Activated T-helper 2 cell treated with anti-CD3 and anti-CD28 coated beads, Interferon-gamma antibody, Interleukin-2, Interleukin-4, amounts not matched to agents 10 μg/mL and 5 μg/mL and 100 μg/mL, durations not matched to agents 14 hours and 24 hours and 36 hours (primary cell): ENCODE measurements around the gene FARP2. TPM values are rescaled to one million over a fixed set of nuclear protein-coding genes. Genes with fewer than 3 reads are reported as not detected.
"Not testable (repeated sequence)": the region's sequence is repeated elsewhere in the genome, so short reads cannot be mapped to it uniquely, and the experiment has no call there.

Experiments
- DNase-seq: peaks from one replicate; pipeline ENCODE4 v3.0.0; 2021; ENCODE audit warnings: low spot score
- H3K27ac Mint-ChIP-seq: one replicate; pipeline ENCODE4 v1.8.0; 2021; ENCODE audit warnings: mixed read lengths
- H3K27me3 Mint-ChIP-seq: one replicate; pipeline ENCODE4 v1.8.0; 2021; ENCODE audit warnings: low read depth, mixed read lengths
- H3K36me3 Mint-ChIP-seq: one replicate; pipeline ENCODE4 v1.8.0; 2021; ENCODE audit warnings: low read depth, mixed read lengths
- H3K4me1 Mint-ChIP-seq: one replicate; pipeline ENCODE4 v1.8.0; 2021; ENCODE audit warnings: low read depth, mixed read lengths
- H3K4me3 Mint-ChIP-seq: one replicate; pipeline ENCODE4 v1.8.0; 2021; ENCODE audit warnings: low read depth, mild to moderate bottlenecking, moderate library complexity, mixed read lengths
- H3K9me3 Mint-ChIP-seq: one replicate; pipeline ENCODE4 v1.8.0; 2021; ENCODE audit warnings: mixed read lengths
- intact Hi-C: fragments of 100-400 bp; cut with micrococcal nuclease; formaldehyde crosslinking; loops from one replicate; pipeline ENCODE4 v1.15.1; 2023
- total RNA-seq: library from RNA; stranded (reverse); gene quantifications from 2 replicates; pipeline ENCODE4 v1.2.3, GENCODE V29; 2022

The FARP2 gene
- total RNA-seq, 1 donor from 2014 or later: 38.1 TPM

GRCh38 chr2:241408849-241409248, 52.8 kb downstream of the FARP2 start:
- no peak overlapping the region for H3K27ac Mint-ChIP-seq
- H3K36me3 Mint-ChIP-seq: peaks cover 16% of the 10 kb centered on the region
- no peak for DNase-seq
- H3K27me3 Mint-ChIP-seq: no peaks in the 10 kb centered on the region
- H3K9me3 Mint-ChIP-seq: no peaks in the 10 kb centered on the region
- intact Hi-C loops: no loop called here
- peaks cover 9% of the 10 kb centered on the region for H3K4me1 Mint-ChIP-seq
- no peak overlapping the region for H3K4me3 Mint-ChIP-seq

GRCh38 chr2:241410739-241411176, 54.7 kb downstream of the FARP2 start:
- Mint-ChIP-seq H3K9me3 (no peaks in the 10 kb centered on the region), H3K4me3 (no peak overlapping the region), H3K27ac (no peak overlapping the region), H3K36me3 (peaks cover 27% of the 10 kb centered on the region), H3K27me3 (no peaks in the 10 kb centered on the region), H3K4me1 (peaks cover 9% of the 10 kb centered on the region)
- intact Hi-C loops: no loop called here
- DNase-seq: no peak

DNA sequence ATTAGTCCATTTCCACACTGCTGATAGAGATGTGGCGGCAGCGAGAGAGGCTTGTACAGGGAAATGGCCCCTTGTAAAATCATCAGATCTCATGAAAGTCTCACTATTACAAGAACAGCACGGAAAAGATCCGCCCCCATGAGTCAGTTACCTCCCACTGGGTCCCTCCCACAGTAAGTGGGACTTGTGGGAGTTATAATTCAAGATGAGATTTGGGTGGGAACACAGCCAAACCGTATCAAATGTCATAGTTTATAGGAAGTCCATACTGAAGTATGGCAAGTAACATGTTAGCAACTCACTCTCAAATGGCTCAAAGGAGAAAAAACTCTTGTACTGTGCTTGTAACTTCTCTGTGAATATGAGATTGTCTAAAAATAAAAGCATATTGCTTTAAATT, 56.1 kb downstream of the FARP2 start:
- no peak overlapping the region for H3K4me3 Mint-ChIP-seq
- intact Hi-C loops: no loop called here
- peaks cover 33% of the 10 kb centered on the region for H3K36me3 Mint-ChIP-seq
- H3K27me3 Mint-ChIP-seq: no peaks in the 10 kb centered on the region
- no peak for DNase-seq
- no peak overlapping the region for H3K27ac Mint-ChIP-seq
- peaks cover 9% of the 10 kb centered on the region for H3K4me1 Mint-ChIP-seq
- no peaks in the 10 kb centered on the region for H3K9me3 Mint-ChIP-seq

GRCh38 chr2:241413501-241413900, 57.4 kb downstream of the FARP2 start:
- DNase-seq, intact Hi-C loops, H3K27me3 Mint-ChIP-seq, H3K4me1 Mint-ChIP-seq, H3K9me3 Mint-ChIP-seq, H3K27ac Mint-ChIP-seq, H3K4me3 Mint-ChIP-seq: not testable (repeated sequence)
- H3K36me3 Mint-ChIP-seq: peaks cover 38% of the 10 kb centered on the region

DNA sequence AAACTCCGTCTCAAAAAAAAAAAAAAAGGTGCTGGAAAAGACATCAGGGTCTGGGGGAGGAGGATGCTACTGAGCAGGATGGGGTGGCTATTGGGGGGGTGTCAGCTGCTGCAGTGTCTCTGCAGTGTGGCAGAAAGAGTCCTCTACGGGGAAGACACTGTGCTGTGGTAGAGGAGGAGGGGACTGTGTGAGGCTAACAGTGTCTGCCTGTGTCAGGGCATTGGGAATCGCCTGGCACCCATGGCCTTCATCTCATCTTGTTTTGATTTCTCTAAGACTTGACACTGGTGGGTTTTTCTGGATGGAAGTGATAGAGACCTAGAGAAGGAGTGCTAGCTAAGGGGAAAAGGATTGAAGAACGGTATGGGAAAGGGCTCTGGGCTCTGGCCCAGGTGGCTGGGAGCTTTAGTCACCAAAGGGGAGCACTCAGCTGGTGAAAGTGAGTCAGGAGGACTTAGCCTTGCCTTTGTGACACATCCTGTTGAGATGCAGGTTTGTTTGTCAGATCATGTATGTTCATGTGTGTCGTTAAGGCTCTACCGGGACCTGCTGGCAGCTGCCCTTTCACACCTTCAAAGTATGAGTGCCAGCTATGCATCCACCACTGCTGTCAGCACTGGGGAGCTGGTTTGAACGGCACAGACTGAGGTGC, 58.0 kb downstream of the FARP2 start:
- peaks cover 39% of the 10 kb centered on the region for H3K36me3 Mint-ChIP-seq
- intact Hi-C loops: no loop called here
- no peak for DNase-seq
- H3K27ac Mint-ChIP-seq: no peak overlapping the region
- no peaks in the 10 kb centered on the region for H3K27me3 Mint-ChIP-seq
- no peak overlapping the region for H3K4me3 Mint-ChIP-seq
- no peaks in the 10 kb centered on the region for H3K9me3 Mint-ChIP-seq
- H3K4me1 Mint-ChIP-seq: peaks cover 9% of the 10 kb centered on the region

- DNase-seq: no peak
- peaks cover 9% of the 10 kb centered on the region for H3K4me1 Mint-ChIP-seq
- intact Hi-C loops: no loop called here
- no peak overlapping the region for H3K27ac Mint-ChIP-seq
- H3K9me3 Mint-ChIP-seq: no peaks in the 10 kb centered on the region
- no peak overlapping the region for H3K4me3 Mint-ChIP-seq
- H3K27me3 Mint-ChIP-seq: no peaks in the 10 kb centered on the region
- H3K36me3 Mint-ChIP-seq: peaks cover 42% of the 10 kb centered on the region
Observed at GRCh38 chr2:241415196-241415595, 59.1 kb downstream of the FARP2 start.

GRCh38 chr2:241417626-241418025, 61.5 kb downstream of the FARP2 start:
- Mint-ChIP-seq H3K36me3 (peaks cover 45% of the 10 kb centered on the region), H3K27me3 (no peaks in the 10 kb centered on the region)

GRCh38 chr2:241421330-241421729, 65.2 kb downstream of the FARP2 start:
- no peaks in the 10 kb centered on the region for H3K27me3 Mint-ChIP-seq
- no peak for DNase-seq
- peaks cover 47% of the 10 kb centered on the region for H3K36me3 Mint-ChIP-seq
- intact Hi-C loops: no loop called here
- H3K9me3 Mint-ChIP-seq: peaks cover 29% of the 10 kb centered on the region
- no peaks in the 10 kb centered on the region for H3K4me1 Mint-ChIP-seq
- no peak overlapping the region for H3K4me3 Mint-ChIP-seq
- no peak overlapping the region for H3K27ac Mint-ChIP-seq

More at GRCh38 chr2:241417626-241418025, 61.5 kb downstream of the FARP2 start:
- H3K4me1 Mint-ChIP-seq: no peaks in the 10 kb centered on the region
- intact Hi-C loops: no loop called here
- no peak overlapping the region for H3K4me3 Mint-ChIP-seq
- peaks cover 4% of the 10 kb centered on the region for H3K9me3 Mint-ChIP-seq
- DNase-seq: no peak
- no peak overlapping the region for H3K27ac Mint-ChIP-seq

GRCh38 chr2:241421942-241422341, 65.9 kb downstream of the FARP2 start:
- H3K4me3 Mint-ChIP-seq, DNase-seq, H3K4me1 Mint-ChIP-seq, H3K27me3 Mint-ChIP-seq, H3K27ac Mint-ChIP-seq, intact Hi-C loops: not testable (repeated sequence)
- Mint-ChIP-seq H3K36me3 (peaks cover 43% of the 10 kb centered on the region), H3K9me3 (peaks cover 29% of the 10 kb centered on the region)

- no peak overlapping the region for H3K27ac Mint-ChIP-seq
- peaks cover 43% of the 10 kb centered on the region for H3K36me3 Mint-ChIP-seq
- no peak for DNase-seq
- H3K4me3 Mint-ChIP-seq: no peak overlapping the region
- no peaks in the 10 kb centered on the region for H3K27me3 Mint-ChIP-seq
- peaks cover 29% of the 10 kb centered on the region for H3K9me3 Mint-ChIP-seq
- intact Hi-C loops: no loop called here
- no peaks in the 10 kb centered on the region for H3K4me1 Mint-ChIP-seq
Observed at GRCh38 chr2:241422350-241422749, 66.3 kb downstream of the FARP2 start.

DNA sequence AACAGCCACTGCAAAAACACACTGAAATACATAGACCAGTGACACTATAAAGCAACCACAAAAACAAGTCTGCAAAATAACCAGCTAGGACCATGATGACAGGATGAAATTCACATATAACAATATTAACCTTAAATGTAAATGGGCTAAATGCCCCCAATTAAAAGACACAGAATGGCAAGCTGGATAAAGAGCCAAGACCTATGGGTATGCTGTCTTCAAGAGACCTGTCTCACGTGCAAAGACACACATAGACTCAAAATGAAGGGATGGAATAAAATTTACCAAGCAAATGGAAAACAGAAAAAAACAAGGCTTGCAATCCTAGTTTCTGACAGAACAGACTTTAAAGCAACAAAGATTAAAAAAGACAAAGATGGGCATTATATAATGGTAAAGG, 67.4 kb downstream of the FARP2 start:
- H3K4me1 Mint-ChIP-seq, DNase-seq, H3K27me3 Mint-ChIP-seq, H3K4me3 Mint-ChIP-seq, intact Hi-C loops, H3K27ac Mint-ChIP-seq: not testable (repeated sequence)
- H3K36me3 Mint-ChIP-seq: peaks cover 39% of the 10 kb centered on the region
- peaks cover 29% of the 10 kb centered on the region for H3K9me3 Mint-ChIP-seq

- Mint-ChIP-seq H3K36me3 (peaks cover 31% of the 10 kb centered on the region), H3K4me1 (no peaks in the 10 kb centered on the region), H3K27ac (no peak overlapping the region), H3K9me3 (peaks cover 29% of the 10 kb centered on the region), H3K27me3 (no peaks in the 10 kb centered on the region), H3K4me3 (no peak overlapping the region)
- no peak for DNase-seq
- intact Hi-C loops: no loop called here
Observed at GRCh38 chr2:241425368-241425767, 69.3 kb downstream of the FARP2 start.

- H3K9me3 Mint-ChIP-seq: no peaks in the 10 kb centered on the region
- intact Hi-C loops: no loop called here
- no peak overlapping the region for H3K27ac Mint-ChIP-seq
- DNase-seq: no peak
- H3K36me3 Mint-ChIP-seq: peaks cover 12% of the 10 kb centered on the region
- H3K27me3 Mint-ChIP-seq: no peaks in the 10 kb centered on the region
- no peaks in the 10 kb centered on the region for H3K4me1 Mint-ChIP-seq
- H3K4me3 Mint-ChIP-seq: no peak overlapping the region
Observed at GRCh38 chr2:241430178-241430577, 74.1 kb downstream of the FARP2 start.
